Activated CD4-positive, alpha-beta T cell treated with anti-CD3 and anti-CD28 coated beads for 36 hours (primary cell): ENCODE results near the gene PPIB. TPM values are rescaled to one million over a fixed set of nuclear protein-coding genes. Genes with fewer than 3 reads are reported as not detected.
A peak's percentile ranks its signal among the peaks of the same experiment; 100 is the strongest.

Source experiments
- ATAC-seq: fragments of 200-7000 bp; cut with Tn5 transposase; one replicate; pipeline ENCODE4 v1.10.0; 2021; ENCODE audit warnings: mild to moderate bottlenecking, moderate library complexity
- CTCF ChIA-PET: fragments of 350-600 bp; sonication (Branson Sonifier 250); formaldehyde crosslinking; loops from one replicate; lab custom pipeline; 2021; ENCODE audit warnings: antibody characterized with exemption; lab: Charles Lee
- POLR2A ChIA-PET: fragments of 350-600 bp; sonication (Branson Sonifier 250); formaldehyde crosslinking; loops from one replicate; lab custom pipeline; 2021; ENCODE audit warnings: antibody characterized with exemption, inconsistent platforms; lab: Charles Lee
- DNase-seq: peaks from one replicate; pipeline ENCODE4 v3.0.0-alpha.2; 2020
- H3K27ac Mint-ChIP-seq: one replicate; pipeline ENCODE4 v1.8.0; 2021; ENCODE audit warnings: mixed read lengths
- H3K27me3 Mint-ChIP-seq: one replicate; pipeline ENCODE4 v1.8.0; 2021; ENCODE audit warnings: mixed read lengths
- H3K36me3 Mint-ChIP-seq: one replicate; pipeline ENCODE4 v1.8.0; 2021; ENCODE audit warnings: low read depth, mixed read lengths
- H3K4me1 Mint-ChIP-seq: one replicate; pipeline ENCODE4 v1.8.0; 2021; ENCODE audit warnings: mixed read lengths
- H3K4me3 Mint-ChIP-seq: one replicate; pipeline ENCODE4 v1.8.0; 2021; ENCODE audit warnings: mild to moderate bottlenecking, moderate library complexity, mixed read lengths
- H3K9me3 Mint-ChIP-seq: one replicate; pipeline ENCODE4 v1.8.0; 2021; ENCODE audit warnings: low read depth, mixed read lengths
- intact Hi-C, 2 experiments: fragments of 100-400 bp; cut with DNase I in 1 of 2; cut with micrococcal nuclease in 1 of 2; formaldehyde crosslinking; loops; one replicate each; pipeline versions ENCODE4 v1.14.2 to v1.15.1; 2022 to 2024; cut with DNase I, micrococcal nuclease
- total RNA-seq, 2 experiments: library from RNA; stranded (reverse); gene quantifications; one replicate each; pipeline ENCODE4 v1.2.3, GENCODE V29; 2021

The PPIB gene
- 100 to 1,000 TPM; 221 to 233 TPM for total RNA-seq

GRCh38 chr15:64162869-64163658, at the start of gene PPIB:
PPIB (minus strand) TSS chr15:64163022; CDS start chr15:64162986, 36 bp downstream.
- Mint-ChIP-seq H3K27ac (peak within 1 kb of the TSS; percentile 100), H3K4me3 (peak within 1 kb of the TSS; percentile 86), H3K4me1 (peaks cover 47% of the 10 kb centered on the region), H3K9me3 (no peaks in the 10 kb centered on the region), H3K27me3 (no peaks in the 10 kb centered on the region), H3K36me3 (peaks cover 29% of the 10 kb centered on the region)
- intact Hi-C loops: loop anchor here (1.0 to 10.0 kb wide), 19 partner anchors 25 to 1134 kb away; partner anchors contain the start of genes CSNK1G1 (in 2 of the 2), PCLAF (in 2 of the 2), CLPX (in 1 of the 2) and PIF1 (in 1 of the 2)
- CTCF ChIA-PET: interaction anchor here (0.6 to 2.7 kb wide), 7 partner anchors 8 to 811 kb away, joined by 3 to 16 read pairs (median 3); partner anchors contain the start of gene CIAO2A
- DNase-seq (peak; percentile 99), ATAC-seq (peak; percentile 94)
- POLR2A ChIA-PET: interaction anchor here (0.6 to 2.3 kb wide), 8 partner anchors 9 to 552 kb away, joined by 3 to 12 read pairs (median 4); partner anchors contain the start of genes CIAO2A and TRIP4

GRCh38 chr15:64211696-64212095, 48.9 kb upstream of the PPIB start:
- CTCF ChIA-PET: no interaction called here
- H3K27me3 Mint-ChIP-seq: no peaks in the 10 kb centered on the region
- no peak overlapping the region for H3K4me3 Mint-ChIP-seq
- POLR2A ChIA-PET: no interaction called here
- intact Hi-C loops: no loop called here
- no peak overlapping the region for H3K27ac Mint-ChIP-seq
- ATAC-seq (no peak), DNase-seq (no peak)
- peaks cover 11% of the 10 kb centered on the region for H3K36me3 Mint-ChIP-seq
- no peaks in the 10 kb centered on the region for H3K9me3 Mint-ChIP-seq
- peaks cover 7% of the 10 kb centered on the region for H3K4me1 Mint-ChIP-seq

GRCh38 chr15:64210371-64210770, 47.5 kb upstream of the PPIB start:
- Mint-ChIP-seq H3K27me3 (no peaks in the 10 kb centered on the region), H3K9me3 (no peaks in the 10 kb centered on the region), H3K4me3 (no peak overlapping the region), H3K36me3 (peaks cover 11% of the 10 kb centered on the region), H3K4me1 (peaks cover 7% of the 10 kb centered on the region), H3K27ac (no peak overlapping the region)
- CTCF ChIA-PET: interaction anchor here (0.6 to 1.5 kb wide), 5 partner anchors 26 to 470 kb away, joined by 3 to 4 read pairs (median 3); no protein-coding TSS in a partner anchor
- POLR2A ChIA-PET: no interaction called here
- DNase-seq (no peak), ATAC-seq (no peak)
- intact Hi-C loops: no loop called here

GRCh38 chr15:64209680-64210334, 47.0 kb upstream of the PPIB start:
- Mint-ChIP-seq H3K27ac (no peak overlapping the region), H3K9me3 (no peaks in the 10 kb centered on the region), H3K27me3 (no peaks in the 10 kb centered on the region), H3K4me3 (no peak overlapping the region), H3K4me1 (peaks cover 7% of the 10 kb centered on the region), H3K36me3 (peaks cover 11% of the 10 kb centered on the region)
- DNase-seq: no peak
- ATAC-seq: peak; percentile 60
- intact Hi-C loops: loop anchor here (1.0 to 2.0 kb wide), 3 partner anchors 47 to 519 kb away; partner anchors contain the start of genes CSNK1G1 (in 2 of the 2) and PPIB (in 1 of the 2)
- CTCF ChIA-PET: interaction anchor here (0.7 to 1.5 kb wide), 5 partner anchors 26 to 518 kb away, joined by 3 to 4 read pairs (median 3); no protein-coding TSS in a partner anchor
- POLR2A ChIA-PET: no interaction called here

- Mint-ChIP-seq H3K4me1 (peaks cover 7% of the 10 kb centered on the region), H3K27me3 (no peaks in the 10 kb centered on the region), H3K27ac (no peak overlapping the region), H3K4me3 (no peak overlapping the region), H3K9me3 (no peaks in the 10 kb centered on the region), H3K36me3 (peaks cover 22% of the 10 kb centered on the region)
- intact Hi-C loops: no loop called here
- no peak for ATAC-seq
- ChIA-PET POLR2A (interaction anchor here (0.6 kb wide), 1 partner anchor 23 kb away, joined by 3 read pairs; no protein-coding TSS in a partner anchor), CTCF (interaction anchor here (0.6 to 1.0 kb wide), 3 partner anchors 150 to 225 kb away, joined by 3 to 4 read pairs (median 3); partner anchors contain the start of gene CSNK1G1)
- DNase-seq: no peak
Measured at GRCh38 chr15:64205202-64205601, 42.4 kb upstream of the PPIB start.

- H3K36me3 Mint-ChIP-seq: peaks cover 26% of the 10 kb centered on the region
- DNase-seq (no peak), ATAC-seq (no peak)
- no peaks in the 10 kb centered on the region for H3K9me3 Mint-ChIP-seq
- no peak overlapping the region for H3K27ac Mint-ChIP-seq
- intact Hi-C loops: no loop called here
- H3K27me3 Mint-ChIP-seq: no peaks in the 10 kb centered on the region
- CTCF ChIA-PET: interaction anchor here (1.0 to 1.1 kb wide), 3 partner anchors 10 to 154 kb away, joined by 3 to 4 read pairs (median 3); no protein-coding TSS in a partner anchor
- no peak overlapping the region for H3K4me3 Mint-ChIP-seq
- POLR2A ChIA-PET: no interaction called here
- no peaks in the 10 kb centered on the region for H3K4me1 Mint-ChIP-seq
Measured at GRCh38 chr15:64197425-64197824, 34.6 kb upstream of the PPIB start.

GRCh38 chr15:64193971-64194370, 31.1 kb upstream of the PPIB start:
- no peak for DNase-seq
- peaks cover 20% of the 10 kb centered on the region for H3K36me3 Mint-ChIP-seq
- H3K27ac Mint-ChIP-seq: no peak overlapping the region
- no peak for ATAC-seq
- intact Hi-C loops: no loop called here
- CTCF ChIA-PET: interaction anchor here (0.6 to 0.8 kb wide), 2 partner anchors 38 to 161 kb away, joined by 3 read pairs; no protein-coding TSS in a partner anchor
- no peak overlapping the region for H3K4me3 Mint-ChIP-seq
- no peaks in the 10 kb centered on the region for H3K27me3 Mint-ChIP-seq
- POLR2A ChIA-PET: no interaction called here
- no peaks in the 10 kb centered on the region for H3K9me3 Mint-ChIP-seq
- no peaks in the 10 kb centered on the region for H3K4me1 Mint-ChIP-seq

GRCh38 chr15:64191971-64192830, 29.4 kb upstream of the PPIB start:
- Mint-ChIP-seq H3K9me3 (no peaks in the 10 kb centered on the region), H3K4me3 (no peak overlapping the region), H3K4me1 (peaks cover 13% of the 10 kb centered on the region), H3K27me3 (no peaks in the 10 kb centered on the region), H3K36me3 (peaks cover 27% of the 10 kb centered on the region), H3K27ac (no peak overlapping the region)
- no peak for ATAC-seq
- POLR2A ChIA-PET: no interaction called here
- CTCF ChIA-PET: interaction anchor here (0.9 to 1.0 kb wide), 2 partner anchors 47 to 582 kb away, joined by 3 read pairs; no protein-coding TSS in a partner anchor
- no peak for DNase-seq
- intact Hi-C loops: no loop called here

- Mint-ChIP-seq H3K36me3 (peaks cover 23% of the 10 kb centered on the region), H3K27ac (peak overlapping the region; percentile 80), H3K4me1 (peaks cover 13% of the 10 kb centered on the region), H3K4me3 (peak overlapping the region; percentile 39), H3K9me3 (no peaks in the 10 kb centered on the region), H3K27me3 (no peaks in the 10 kb centered on the region)
- ChIA-PET CTCF (interaction anchor here (0.6 to 1.0 kb wide), 2 partner anchors 25 to 53 kb away, joined by 3 read pairs; partner anchors contain the start of gene PPIB), POLR2A (no interaction called here)
- no peak for DNase-seq
- ATAC-seq: peak; percentile 37
- intact Hi-C loops: loop anchor here in 1 of 2 experiments (1.0 kb wide), 2 partner anchors 24 to 59 kb away; partner anchors contain the start of gene PPIB
Measured at GRCh38 chr15:64187396-64188191, 24.8 kb upstream of the PPIB start.
